ENCODE results near the gene PPP2R3A.
"Not testable (repeated sequence)": the region's sequence is repeated elsewhere in the genome, so short reads cannot be mapped to it uniquely, and the experiment has no call there.

The PPP2R3A gene

GRCh38 chr3:136163607-136164006 is 198.1 kb downstream of the PPP2R3A start:
- DNase-seq, result not testable (repeated sequence)

- no peak for DNase-seq
Observed at GRCh38 chr3:136166507-136166906, 201.0 kb downstream of the PPP2R3A start.

GRCh38 chr3:136168236-136168635 is 202.7 kb downstream of the PPP2R3A start:
- DNase-seq, result not testable (repeated sequence)

GRCh38 chr3:136171097-136171542 is 205.6 kb downstream of the PPP2R3A start:
- no peak for DNase-seq

GRCh38 chr3:136173939-136174490 is 208.5 kb downstream of the PPP2R3A start:
- no peak for DNase-seq

- DNase-seq, result no peak
Observed at GRCh38 chr3:136177876-136178275, 212.3 kb downstream of the PPP2R3A start.

- no peak for DNase-seq
Observed at GRCh38 chr3:136181741-136182140, 216.2 kb downstream of the PPP2R3A start.

GRCh38 chr3:136184703-136185102 is 219.2 kb downstream of the PPP2R3A start:
- DNase-seq, result no peak

- DNase-seq, result no peak
Observed at GRCh38 chr3:136186344-136186743, 220.8 kb downstream of the PPP2R3A start.

- DNase-seq, result no peak
Observed at GRCh38 chr3:136186846-136187245, 221.3 kb downstream of the PPP2R3A start.

- DNase-seq, result no peak
Observed at GRCh38 chr3:136187868-136188267, 222.3 kb downstream of the PPP2R3A start.

- DNase-seq, result no peak
Observed at GRCh38 chr3:136189043-136189442, 223.5 kb downstream of the PPP2R3A start.

GRCh38 chr3:136189859-136190617 is 224.5 kb downstream of the PPP2R3A start:
- DNase-seq, result no peak

- DNase-seq, result not testable (repeated sequence)
Observed at GRCh38 chr3:136192195-136192594, 226.7 kb downstream of the PPP2R3A start.

- no peak for DNase-seq
Observed at GRCh38 chr3:136192831-136193230, 227.3 kb downstream of the PPP2R3A start.

GRCh38 chr3:136193278-136194054 is 227.9 kb downstream of the PPP2R3A start:
- no peak for DNase-seq

- DNase-seq, result peak; percentile 67 to 75
Observed at GRCh38 chr3:136194409-136195257, 229.1 kb downstream of the PPP2R3A start.

- DNase-seq, result peak; percentile 59 to 75
Observed at GRCh38 chr3:136195258-136196063, 229.9 kb downstream of the PPP2R3A start.

GRCh38 chr3:136196064-136196400 is 230.5 kb downstream of the PPP2R3A start, which contains the start of gene MSL2:
Gene MSL2 (minus strand): TSS chr3:136196335. CDS start chr3:136195113, 1,222 bp downstream.
- no peak for DNase-seq

GRCh38 chr3:136196401-136197158 is 231.1 kb downstream of the PPP2R3A start:
- DNase-seq, result peak; percentile 100

GRCh38 chr3:136197159-136197793 is 231.7 kb downstream of the PPP2R3A start:
- DNase-seq, result no peak

All from stimulated activated CD4-positive, alpha-beta T cell treated with anti-CD3 and anti-CD28 coated beads, Interleukin-2, amount 100 ng/mL, for 24 hours (primary cell).